ENCODE measurements around the gene FOXL2.
"Not testable (repeated sequence)": the region's sequence is repeated elsewhere in the genome, so short reads cannot be mapped to it uniquely, and the experiment has no call there.

Gene FOXL2

DNA sequence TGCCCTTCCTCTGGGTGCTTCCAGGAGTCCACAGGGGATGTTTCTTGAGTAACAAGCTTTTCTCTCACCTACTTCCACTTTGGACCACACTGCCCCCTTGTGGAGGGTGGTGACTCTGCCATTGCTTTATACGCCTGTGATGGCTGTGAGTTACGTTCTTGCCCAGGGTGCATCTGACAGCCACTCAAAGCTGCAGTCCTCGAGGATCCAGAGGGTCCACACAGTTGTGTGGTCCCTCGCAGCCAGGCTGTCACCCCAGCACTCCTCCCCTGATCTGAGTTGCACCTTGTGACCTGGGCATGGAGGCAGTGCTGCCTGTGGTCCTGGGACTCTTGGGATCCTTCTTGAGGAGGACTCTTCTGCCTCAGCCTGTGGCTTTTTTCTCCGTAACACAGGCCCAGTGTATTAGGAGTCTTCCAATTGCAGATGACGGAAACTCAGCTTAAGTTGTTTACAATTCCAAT, 23.4 kb downstream of the FOXL2 start:
- DNase-seq: peak; percentile 72

DNA sequence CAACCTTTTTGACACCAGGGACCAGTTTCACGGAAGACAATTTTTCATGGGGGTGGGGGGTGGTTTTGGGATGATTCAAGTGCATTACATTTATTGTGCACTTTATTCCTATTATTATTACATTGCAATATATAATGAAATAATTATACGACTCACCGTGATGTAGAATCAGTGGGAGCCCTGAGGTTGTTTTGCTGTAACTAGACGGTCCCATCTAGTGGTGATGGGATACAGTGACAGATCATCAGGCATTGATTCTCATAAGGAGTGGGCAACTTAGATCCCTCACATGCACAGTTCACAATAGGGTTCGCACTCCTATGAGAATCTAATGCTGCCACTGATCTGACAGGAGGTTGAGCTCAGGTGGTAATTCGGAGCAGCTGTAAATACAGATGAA, 24.5 kb downstream of the FOXL2 start:
- DNase-seq: not testable (repeated sequence)

DNA sequence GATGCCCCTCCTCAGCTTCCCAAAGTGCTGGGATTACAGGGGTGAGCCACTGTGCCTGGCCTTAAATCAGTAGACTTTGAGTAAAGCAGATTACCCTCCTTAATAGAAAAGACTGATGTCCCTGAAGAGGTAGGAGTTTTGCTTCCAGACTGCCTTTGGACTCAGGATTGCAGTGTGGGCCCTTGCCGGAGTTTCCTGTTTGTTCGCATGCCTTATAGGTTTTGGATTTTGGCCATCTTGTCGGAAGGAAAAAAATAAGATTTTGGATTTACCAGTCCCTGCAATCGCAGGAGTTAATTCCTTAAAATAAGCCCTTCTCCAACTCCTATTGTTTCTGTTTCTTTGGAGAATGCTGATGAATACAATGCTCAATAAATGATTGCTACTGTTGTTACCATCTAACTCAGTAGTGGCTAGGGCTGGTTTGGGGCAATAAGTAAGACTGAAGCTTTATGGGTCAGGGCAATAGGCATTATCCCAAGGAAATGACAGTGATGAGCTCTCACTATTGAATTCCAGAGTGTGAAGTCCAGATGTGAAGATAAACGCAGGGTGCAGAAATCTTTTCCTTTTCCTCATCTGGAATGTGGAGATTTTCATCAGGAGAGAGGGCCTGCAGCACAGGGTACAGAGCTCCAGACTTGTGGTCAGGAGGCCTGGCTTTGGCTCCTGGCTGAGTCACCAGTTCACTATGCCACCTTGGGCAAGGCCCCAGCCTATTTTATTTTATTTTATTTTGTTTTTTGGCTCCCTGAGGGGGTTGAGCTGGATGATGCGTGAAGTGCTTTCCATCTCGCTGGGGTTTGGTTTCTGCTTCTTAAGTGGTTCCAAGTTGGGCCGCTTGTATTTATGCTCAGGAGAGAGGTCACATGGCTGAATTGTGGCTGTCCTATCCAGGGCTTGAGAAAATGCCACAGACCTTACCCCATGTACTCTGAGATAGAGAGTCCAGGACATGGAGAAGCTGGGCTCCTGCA, 25.3 kb downstream of the FOXL2 start:
- no peak for DNase-seq

DNA sequence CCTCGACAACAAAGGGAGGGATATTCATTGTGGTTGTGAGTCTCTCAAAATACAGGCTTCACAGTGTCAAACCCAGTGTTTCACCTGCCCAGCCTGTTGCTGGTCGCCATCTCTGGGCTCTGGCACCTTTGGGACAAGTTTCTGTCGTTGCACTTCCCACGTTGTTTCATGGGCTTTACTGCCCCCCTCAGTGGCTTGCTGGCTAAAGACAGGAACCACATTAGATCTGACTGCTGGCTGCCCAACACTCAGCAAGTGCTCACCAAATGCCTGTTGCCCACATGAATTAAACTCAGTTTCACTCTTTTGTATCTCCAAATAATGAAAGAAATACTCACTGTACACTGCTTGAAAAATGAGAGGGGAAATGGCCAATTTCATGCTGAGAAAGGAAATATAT, 27.6 kb downstream of the FOXL2 start:
- DNase-seq: no peak

DNA sequence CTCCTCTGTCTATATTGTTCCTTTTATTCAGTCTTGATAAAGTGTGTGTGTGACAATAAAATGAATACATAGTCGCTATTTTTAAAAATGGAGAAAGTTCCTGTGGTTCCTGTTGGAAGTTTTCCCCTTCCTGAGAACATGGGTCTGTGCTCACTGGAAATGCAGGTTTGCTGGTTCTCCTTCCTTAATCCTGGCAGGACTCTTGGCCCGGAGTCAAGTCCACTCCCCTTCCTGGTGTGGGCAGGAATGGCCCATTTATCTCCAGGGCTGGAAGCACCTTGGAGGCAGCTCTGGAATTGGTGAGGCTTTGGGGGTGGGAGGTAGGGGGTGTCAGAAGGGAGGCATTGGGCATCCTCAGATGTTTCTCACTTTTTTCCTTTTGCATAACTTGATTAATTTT, 30.1 kb downstream of the FOXL2 start:
- no peak for DNase-seq

DNA sequence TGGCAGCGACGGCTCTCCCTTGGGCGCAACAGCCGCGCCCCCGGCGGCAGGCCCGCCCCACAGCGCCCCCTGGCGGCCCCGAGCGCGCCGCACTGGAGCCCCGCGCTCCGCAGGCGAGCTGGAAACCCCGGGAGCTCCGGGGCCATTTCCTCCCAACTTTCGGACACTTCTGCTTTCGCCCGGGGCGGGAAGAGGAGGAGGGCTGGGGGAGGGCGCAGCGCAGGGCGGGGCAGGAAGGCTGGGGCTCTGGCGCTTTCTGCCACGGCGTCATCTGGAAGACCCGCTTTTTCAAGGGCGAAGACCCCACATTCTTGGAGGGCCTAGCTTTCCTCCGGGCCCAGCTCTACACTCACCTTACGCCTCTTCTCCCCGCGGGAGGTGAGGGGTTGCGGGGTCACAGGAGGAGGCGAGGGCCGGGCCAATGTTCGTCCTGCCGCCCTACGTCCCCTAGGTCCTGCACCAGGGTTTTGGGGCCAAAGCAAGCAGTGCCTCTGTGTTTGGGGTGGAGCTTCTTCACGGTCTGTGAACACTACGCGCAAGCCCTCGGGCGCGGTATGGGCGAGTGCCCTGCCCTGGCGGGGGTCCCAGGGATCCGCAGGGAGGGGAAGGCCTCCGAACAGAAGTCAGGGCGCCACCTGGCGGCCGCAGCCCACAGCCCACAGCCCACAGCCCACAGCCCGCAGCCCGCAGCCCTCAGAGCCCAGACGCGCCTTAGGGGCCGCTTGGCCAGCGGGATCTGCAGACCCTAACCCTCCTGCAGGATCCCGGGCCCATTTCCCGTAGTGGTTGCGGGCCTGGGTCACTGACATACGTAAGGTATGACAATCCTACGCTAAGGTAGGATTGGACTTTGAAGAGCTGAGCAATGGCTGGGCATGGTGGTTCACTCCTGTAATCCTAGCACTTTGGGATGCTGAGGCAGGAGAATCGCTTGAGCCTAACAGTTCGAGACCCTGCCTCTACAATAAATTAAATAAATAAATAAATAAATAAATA, 31.1 kb downstream of the FOXL2 start:
- DNase-seq: peak; percentile 83

DNA sequence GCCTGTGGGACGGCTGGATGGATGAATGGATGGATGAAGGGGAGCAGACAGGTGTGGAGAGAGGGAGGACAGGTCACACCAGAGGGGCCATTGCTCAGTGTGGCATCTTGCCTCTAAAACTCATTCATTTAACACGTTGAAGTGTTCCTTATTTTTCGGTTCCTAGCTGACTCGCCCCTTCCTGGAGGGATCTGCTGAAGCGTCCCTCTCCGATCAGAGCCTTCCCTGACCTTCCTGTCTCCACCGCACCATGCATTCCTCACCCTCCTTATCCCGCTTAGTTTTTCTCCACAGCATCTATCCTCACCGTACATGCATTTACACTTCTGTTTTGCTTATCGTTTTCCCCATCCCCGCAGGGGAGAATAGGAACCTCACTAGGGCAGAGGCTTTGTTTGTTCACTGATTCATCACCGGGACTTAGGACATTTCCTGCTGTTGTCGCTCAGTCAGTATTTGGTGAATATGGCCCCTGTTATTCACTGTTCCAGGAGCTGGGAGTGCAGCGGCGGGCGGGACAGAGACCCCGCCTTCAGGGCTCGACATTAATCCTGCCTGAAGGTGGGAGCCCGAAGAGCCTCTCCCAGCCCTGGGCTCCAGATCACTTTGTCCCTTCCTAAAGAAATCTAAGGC, 32.0 kb downstream of the FOXL2 start:
- DNase-seq: no peak

DNA sequence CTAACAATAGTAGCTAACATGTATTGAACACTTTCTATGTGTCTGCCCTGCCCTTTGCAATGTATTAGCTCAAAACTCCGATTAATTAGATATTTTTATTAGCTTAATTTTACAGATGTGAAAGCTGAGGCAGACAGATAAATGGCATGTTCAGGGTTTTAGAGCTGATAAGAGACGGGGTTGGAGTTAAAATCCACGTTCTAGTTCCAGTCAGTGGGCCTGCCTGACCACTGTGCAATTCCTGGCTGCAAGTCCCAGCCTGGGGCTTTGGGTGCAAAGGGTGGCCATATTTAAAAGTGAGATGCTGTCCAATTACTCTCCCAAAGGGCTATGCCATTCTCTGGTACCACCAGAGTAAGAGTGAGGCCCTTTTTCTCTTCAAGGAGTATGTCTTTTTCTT, 33.2 kb downstream of the FOXL2 start:
- no peak for DNase-seq

DNA sequence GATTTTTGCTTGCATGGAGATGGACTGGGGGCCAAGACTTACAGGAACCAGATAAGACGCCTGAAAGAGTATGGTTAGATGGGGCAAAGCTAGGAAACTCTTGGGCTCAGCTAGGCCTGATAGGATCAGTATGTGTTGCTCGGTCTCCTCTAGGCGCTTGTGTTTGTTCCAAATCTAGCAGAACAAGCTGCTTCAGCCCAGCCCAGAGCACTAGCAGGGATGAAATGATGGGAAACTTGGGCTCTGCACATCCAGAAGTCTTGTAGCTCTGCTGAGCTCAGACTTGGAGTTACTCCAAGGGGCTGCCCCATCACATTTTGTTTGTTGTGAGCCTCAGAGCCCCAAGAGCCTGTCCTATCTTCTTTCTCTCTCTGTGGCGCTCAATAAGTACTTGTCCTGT, 34.7 kb downstream of the FOXL2 start:
- DNase-seq: no peak

DNA sequence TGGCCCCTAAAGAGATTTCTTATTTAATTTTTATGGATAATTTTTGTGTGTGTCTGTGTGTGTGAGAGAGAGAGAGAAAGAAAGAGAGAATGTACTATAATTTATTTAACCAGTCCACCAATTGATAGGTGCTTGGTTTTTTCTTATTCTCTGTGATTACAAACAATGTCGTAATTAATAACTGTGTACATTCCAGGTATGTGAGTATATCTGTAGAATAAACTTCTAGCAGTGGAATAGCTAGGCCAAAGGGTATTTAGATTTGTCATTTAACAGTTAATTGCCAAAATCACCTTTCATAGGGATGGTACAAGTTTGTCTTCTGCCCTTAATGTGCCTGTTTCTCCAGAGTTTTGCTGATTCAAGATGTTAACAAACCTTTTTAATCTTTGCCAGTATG, 35.3 kb downstream of the FOXL2 start:
- DNase-seq: no peak

DNA sequence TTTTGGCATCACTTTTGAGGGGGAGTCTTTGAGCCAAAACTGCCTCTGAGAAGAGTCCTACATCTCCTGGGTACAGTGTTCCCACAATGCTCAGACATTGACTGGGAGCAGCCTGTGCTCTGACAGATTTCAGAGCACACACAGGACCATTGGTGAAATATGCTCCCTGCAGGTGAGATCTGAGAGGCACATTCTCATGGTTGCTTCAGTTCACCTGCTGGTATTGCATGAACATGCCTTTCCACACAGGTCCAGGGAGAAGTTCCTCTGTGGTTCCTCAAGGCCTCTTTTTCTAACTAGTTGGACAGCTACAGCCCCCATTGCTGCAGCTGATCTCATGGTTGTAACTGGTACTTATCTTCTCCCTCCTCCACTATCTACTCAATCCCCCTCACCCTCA, 37.0 kb downstream of the FOXL2 start:
- DNase-seq: no peak

DNA sequence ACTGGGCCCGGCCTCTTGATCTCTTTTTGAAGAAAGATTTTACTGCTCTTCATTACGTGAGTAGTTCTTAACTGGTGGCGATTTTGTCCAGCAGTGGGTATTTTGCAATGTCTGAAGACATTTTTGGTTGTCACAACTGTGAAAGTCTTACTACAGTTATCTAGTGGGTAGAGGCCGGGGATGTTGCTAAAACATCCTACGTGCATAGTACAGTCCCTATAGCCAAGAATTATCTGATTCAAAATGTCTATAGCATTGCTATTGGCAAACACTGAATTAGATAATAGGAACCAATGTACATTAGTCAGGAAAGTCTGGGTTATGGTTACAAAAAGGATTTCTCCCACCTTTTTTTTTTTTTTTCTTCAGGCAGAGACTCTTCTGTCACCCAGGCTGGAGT, 38.1 kb downstream of the FOXL2 start:
- DNase-seq: no peak

DNA sequence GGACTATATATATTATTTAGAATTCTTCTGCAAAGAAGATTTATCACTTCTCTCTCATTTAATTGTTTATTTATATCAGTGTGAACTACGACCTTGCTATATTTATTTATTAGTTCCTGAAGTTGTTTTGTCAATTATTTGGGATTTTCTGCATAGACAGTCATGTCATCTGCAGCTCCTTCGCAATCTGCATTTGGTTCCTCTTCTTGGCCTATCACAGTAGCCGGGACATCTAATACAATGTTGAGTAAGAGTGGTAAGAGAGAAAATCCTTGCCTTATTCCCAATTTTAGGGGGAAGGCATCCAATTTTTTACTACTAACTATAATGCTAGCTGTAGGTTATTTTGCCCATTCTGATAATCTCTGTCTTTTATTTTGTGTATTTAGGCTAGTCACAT, 39.4 kb downstream of the FOXL2 start:
- no peak for DNase-seq

DNA sequence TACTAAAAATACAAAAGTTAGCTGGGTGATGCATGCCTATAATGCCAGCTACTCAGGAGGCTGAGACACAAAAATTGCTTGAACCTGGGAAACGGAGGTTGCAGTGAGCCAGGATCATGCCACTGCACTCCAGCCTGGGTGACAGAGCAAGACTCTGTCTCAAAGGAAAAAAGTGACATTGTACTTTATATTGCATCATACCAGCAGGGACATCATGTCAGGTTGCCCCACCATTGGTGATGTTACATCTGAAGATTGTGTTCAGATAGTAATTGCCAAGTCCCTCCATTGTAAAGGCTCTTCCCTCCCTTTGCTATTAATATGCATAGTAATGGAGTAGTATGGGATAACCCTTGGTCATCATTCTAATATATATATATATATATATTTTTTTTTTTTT, 44.8 kb downstream of the FOXL2 start:
- no peak for DNase-seq

DNA sequence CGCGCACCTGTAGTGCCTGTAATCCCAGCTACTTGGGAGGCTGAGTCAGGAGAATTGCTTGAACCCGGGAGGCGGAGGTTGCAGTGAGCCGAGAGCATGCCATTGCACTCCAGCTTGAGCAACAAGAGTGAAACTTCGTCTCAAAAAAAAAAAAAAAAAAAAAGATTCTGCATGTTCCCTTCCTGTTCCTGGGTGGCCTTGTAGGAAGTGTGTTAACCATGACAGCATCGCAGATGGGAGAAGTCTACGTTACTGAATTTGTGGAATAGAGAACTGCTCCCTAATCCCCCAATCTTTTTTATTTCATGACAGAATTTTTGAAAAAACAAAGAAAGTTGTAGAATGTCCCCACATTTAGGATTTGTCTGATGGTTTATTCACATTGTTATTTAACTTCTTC, 45.4 kb downstream of the FOXL2 start:
- no peak for DNase-seq

DNA sequence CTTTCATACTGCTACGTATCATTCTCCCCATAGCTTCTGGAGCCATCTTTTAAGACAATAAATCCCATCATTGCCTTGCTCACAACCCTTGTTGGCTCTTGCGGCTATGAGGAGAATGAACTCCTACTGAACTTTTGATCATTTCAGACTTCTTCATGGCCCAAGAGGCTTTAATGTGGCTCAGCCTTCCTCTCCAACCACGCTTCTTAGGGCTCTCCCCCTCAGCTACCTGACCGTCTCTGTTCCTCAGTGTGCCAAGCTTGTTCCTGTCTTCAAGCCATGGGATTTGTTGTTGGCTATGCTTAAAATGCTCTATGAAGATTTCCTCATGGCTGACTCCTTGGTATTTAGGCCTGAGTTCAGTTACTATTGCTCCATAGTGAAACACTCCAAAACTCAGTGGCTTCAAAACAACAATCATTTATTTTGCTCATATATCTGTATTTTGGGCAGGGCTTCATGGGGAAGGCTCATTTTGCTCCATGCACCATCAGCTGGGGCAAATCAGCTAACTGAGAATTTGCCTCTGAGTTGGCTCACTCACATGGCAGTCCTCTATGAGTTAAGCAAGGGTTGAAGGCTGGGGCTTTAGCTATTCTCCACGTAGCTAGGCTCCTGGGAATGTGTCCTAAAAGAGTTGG, 47.5 kb downstream of the FOXL2 start:
- no peak for DNase-seq

DNA sequence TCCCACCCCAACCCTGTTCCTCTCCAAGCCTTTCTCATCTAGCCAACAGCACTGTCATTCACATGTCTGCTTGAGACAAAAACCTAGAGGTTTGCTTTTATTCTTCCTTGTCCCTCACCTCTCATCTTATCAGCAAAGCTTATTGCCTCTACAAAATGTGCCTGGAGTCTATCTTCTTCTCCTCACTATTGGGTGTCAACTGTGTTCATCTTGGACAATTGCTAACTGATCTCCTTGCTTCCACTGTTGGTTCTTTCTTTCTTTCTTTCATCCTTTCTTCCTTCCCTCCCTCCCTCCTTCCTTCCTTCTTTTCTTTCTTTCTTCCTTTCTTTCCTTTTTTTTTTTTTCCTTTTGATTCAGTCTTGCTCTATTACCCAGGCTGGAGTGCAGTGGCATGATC, 48.2 kb downstream of the FOXL2 start:
- no peak for DNase-seq

DNA sequence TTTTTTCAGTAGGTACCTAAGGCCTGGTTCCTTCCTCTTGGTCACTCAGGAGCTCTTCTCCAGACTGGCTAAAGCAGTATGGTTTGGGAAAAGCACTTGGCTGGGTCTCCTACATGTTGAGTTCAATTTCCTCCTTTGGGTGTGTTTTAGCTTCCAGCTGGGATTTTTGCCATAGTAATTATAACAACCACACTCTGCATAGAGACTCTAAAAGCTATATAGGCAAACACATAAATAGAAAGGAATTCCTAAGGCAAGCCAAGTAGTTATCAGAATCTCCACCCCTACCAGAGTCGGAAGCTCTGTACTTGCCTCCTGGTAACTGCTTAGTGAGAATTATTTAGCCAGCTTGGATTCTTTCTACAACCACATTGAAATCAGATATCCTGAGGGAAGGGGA, 48.6 kb downstream of the FOXL2 start:
- no peak for DNase-seq
